Osteocyte (in vitro differentiated cells): ENCODE data around the gene NAT10. TPM values are rescaled to one million over a fixed set of nuclear protein-coding genes. Genes with fewer than 3 reads are reported as not detected.

Experiments
- DNase-seq: peaks from one replicate; pipeline ENCODE4 v3.0.0; 2021; ENCODE audit warnings: mixed read lengths; ENCODE audit not compliant: unreplicated experiment; ENCODE audit errors: extremely low spot score
- H3K27ac Mint-ChIP-seq: one replicate; pipeline ENCODE4 v1.8.0; 2021; ENCODE audit warnings: mild to moderate bottlenecking, mixed read lengths; ENCODE audit not compliant: unreplicated experiment
- H3K27me3 Mint-ChIP-seq: one replicate; pipeline ENCODE4 v1.8.0; 2021; ENCODE audit warnings: mixed read lengths; ENCODE audit not compliant: unreplicated experiment
- H3K36me3 Mint-ChIP-seq: one replicate; pipeline ENCODE4 v1.8.0; 2021; ENCODE audit warnings: mixed read lengths; ENCODE audit not compliant: unreplicated experiment
- H3K4me1 Mint-ChIP-seq: one replicate; pipeline ENCODE4 v1.8.0; 2021; ENCODE audit warnings: mixed read lengths; ENCODE audit not compliant: unreplicated experiment
- H3K4me3 Mint-ChIP-seq: one replicate; pipeline ENCODE4 v1.8.0; 2021; ENCODE audit warnings: mild to moderate bottlenecking, moderate library complexity, mixed read lengths; ENCODE audit not compliant: unreplicated experiment
- H3K9me3 Mint-ChIP-seq: one replicate; pipeline ENCODE4 v1.8.0; 2021; ENCODE audit warnings: mixed read lengths; ENCODE audit not compliant: unreplicated experiment
- total RNA-seq: library from RNA; stranded (reverse); gene quantifications from 2 replicates; pipeline ENCODE4 v1.2.1, GENCODE V29; 2021
- TF ChIP-seq, protein P1 (sequence below): fragments of 200-600 bp; sonication (generic); IDR thresholded peaks from 2 replicates; pipeline ENCODE4 v1.5.0; 2021; ENCODE audit warnings: antibody characterized with exemption, mild to moderate bottlenecking, moderate library complexity

NAT10 gene
- total RNA-seq, 1 donor from 2014 or later = 38.6 TPM

DNA sequence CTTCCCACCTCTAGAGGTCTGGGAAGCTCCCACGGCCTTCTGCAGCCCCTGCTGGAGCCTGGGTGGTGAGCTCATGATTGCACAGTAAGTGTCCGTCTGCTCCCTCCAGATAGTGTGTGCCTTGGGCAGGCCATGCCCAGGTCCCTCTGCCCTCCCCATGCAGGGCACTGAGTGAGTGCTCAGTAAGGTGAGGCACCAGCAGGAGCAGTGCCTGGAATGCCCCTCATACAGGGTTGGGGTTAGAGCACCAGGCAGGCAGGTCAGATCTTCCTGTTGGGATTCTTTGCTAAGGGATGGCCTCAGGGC, 50.3 kb downstream of the NAT10 start:
- no peaks in the 10 kb centered on the region for H3K27me3 Mint-ChIP-seq
- no peaks in the 10 kb centered on the region for H3K36me3 Mint-ChIP-seq
- DNase-seq = no peak
- H3K4me3 Mint-ChIP-seq = no peak overlapping the region
- TF ChIP-seq, protein P1, sequence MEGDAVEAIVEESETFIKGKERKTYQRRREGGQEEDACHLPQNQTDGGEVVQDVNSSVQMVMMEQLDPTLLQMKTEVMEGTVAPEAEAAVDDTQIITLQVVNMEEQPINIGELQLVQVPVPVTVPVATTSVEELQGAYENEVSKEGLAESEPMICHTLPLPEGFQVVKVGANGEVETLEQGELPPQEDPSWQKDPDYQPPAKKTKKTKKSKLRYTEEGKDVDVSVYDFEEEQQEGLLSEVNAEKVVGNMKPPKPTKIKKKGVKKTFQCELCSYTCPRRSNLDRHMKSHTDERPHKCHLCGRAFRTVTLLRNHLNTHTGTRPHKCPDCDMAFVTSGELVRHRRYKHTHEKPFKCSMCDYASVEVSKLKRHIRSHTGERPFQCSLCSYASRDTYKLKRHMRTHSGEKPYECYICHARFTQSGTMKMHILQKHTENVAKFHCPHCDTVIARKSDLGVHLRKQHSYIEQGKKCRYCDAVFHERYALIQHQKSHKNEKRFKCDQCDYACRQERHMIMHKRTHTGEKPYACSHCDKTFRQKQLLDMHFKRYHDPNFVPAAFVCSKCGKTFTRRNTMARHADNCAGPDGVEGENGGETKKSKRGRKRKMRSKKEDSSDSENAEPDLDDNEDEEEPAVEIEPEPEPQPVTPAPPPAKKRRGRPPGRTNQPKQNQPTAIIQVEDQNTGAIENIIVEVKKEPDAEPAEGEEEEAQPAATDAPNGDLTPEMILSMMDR = no peak
- no peak overlapping the region for H3K27ac Mint-ChIP-seq
- H3K9me3 Mint-ChIP-seq = no peaks in the 10 kb centered on the region
- H3K4me1 Mint-ChIP-seq = peaks cover 1% of the 10 kb centered on the region

DNA sequence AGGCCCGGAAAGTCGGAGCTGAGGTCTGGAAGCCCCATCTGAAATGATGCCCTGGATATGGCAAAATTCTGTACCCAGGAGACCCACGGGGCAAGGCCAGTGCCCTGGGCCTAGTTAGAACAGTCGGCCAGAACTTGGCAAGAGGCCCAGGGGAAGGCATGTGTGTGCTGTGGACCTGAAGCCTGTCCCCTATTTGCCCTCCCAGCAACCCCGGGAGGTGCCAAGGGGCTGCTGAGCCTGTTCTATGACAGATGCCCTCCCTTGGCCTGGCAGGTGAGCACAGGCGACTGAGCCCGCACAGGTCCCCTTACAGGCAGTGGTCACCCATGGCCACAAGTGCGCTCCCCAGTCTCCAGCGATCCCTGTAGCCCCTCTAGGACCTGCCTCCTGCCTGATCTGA, 51.7 kb downstream of the NAT10 start:
- TF ChIP-seq, protein P1 = no peak
- no peak for DNase-seq

DNA sequence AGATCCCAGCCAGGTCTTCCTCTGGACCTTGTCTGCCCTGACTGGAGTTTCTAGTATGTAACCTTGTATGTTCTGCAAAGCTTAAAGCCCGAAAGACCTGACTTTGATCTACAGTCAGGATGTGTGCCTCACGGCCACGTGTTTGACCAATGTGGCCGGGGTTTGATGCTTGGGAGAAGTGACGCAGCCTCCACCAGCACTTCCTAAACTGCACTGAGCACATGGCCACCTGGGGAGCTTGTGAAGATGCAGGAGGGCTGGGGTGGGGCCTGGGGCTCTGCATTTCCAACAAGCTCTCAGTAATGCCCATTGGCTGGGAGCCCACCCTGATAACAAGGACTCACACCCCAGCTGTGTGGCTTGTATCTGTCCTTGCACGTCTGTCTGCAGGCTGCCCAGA, 53.2 kb downstream of the NAT10 start:
- no peak for DNase-seq
- H3K4me1 Mint-ChIP-seq = no peaks in the 10 kb centered on the region
- H3K27ac Mint-ChIP-seq = no peak overlapping the region
- no peaks in the 10 kb centered on the region for H3K9me3 Mint-ChIP-seq
- no peaks in the 10 kb centered on the region for H3K36me3 Mint-ChIP-seq
- no peaks in the 10 kb centered on the region for H3K27me3 Mint-ChIP-seq
- H3K4me3 Mint-ChIP-seq = no peak overlapping the region
- TF ChIP-seq, protein P1 = no peak

More for the DNA sequence above, 51.7 kb downstream of the NAT10 start:
- H3K9me3 Mint-ChIP-seq = no peaks in the 10 kb centered on the region
- no peaks in the 10 kb centered on the region for H3K36me3 Mint-ChIP-seq
- H3K4me1 Mint-ChIP-seq = peaks cover 1% of the 10 kb centered on the region
- H3K27ac Mint-ChIP-seq = no peak overlapping the region
- no peaks in the 10 kb centered on the region for H3K27me3 Mint-ChIP-seq
- no peak overlapping the region for H3K4me3 Mint-ChIP-seq

DNA sequence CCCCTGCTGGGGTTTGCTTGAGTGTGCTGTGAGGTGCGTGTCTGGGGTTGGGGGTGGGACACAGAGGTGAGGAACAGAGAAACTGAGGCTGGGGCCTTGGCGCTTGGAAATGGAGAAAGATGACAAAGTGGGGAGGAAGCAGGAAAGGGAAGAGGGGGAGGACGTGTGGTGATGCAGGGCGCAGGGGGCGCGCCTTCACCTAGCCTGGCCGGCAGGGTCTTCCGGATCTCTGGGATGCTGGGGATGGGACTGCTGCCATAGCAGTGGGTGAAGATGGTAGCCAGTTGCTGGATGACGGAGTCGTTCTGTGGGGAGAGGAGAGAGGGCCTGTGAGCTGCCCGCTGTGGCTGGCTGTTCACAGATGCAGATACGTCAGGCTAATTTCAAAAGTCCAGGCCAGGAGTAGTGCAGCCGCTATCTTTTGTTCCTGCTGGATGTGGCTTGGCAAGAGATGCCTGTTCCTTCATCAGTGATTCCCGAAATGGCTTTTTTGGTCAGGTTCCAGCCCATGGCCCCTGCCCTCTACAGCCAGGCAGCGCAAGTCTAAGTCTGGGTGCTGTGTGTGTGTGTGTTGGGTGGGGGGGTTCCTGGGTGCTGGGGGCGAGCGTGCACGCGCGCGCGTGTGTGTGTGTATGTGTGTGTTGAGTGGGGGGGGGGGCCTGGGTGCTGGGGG, 54.8 kb downstream of the NAT10 start:
- no peak overlapping the region for H3K27ac Mint-ChIP-seq
- no peaks in the 10 kb centered on the region for H3K4me1 Mint-ChIP-seq
- no peaks in the 10 kb centered on the region for H3K9me3 Mint-ChIP-seq
- DNase-seq = no peak
- no peak overlapping the region for H3K4me3 Mint-ChIP-seq
- no peaks in the 10 kb centered on the region for H3K36me3 Mint-ChIP-seq
- TF ChIP-seq, protein P1 = no peak
- no peaks in the 10 kb centered on the region for H3K27me3 Mint-ChIP-seq

DNA sequence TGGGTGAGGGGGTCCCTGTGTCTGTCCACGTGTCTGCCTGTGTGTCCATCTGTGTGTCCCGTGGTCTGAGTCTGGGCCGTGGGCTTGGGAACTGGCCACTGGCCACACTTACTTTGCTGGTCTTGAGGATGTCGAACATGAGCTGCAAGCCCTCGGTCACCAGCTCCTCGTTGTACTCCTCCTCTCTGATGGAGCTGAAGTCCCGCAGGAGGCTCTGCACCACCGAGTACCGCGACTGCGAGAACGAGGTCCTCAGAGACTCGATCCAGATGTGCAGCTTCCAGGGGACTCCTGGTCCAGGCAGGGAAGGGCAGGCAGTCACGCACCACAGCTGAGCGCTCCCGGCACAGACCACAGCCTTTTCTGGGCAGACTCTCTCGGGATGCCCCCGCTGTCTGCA, 55.4 kb downstream of the NAT10 start:
- H3K36me3 Mint-ChIP-seq = no peaks in the 10 kb centered on the region
- no peak for DNase-seq
- no peaks in the 10 kb centered on the region for H3K27me3 Mint-ChIP-seq
- no peaks in the 10 kb centered on the region for H3K9me3 Mint-ChIP-seq
- no peak overlapping the region for H3K4me3 Mint-ChIP-seq
- H3K27ac Mint-ChIP-seq = no peak overlapping the region
- TF ChIP-seq, protein P1 = no peak
- H3K4me1 Mint-ChIP-seq = no peaks in the 10 kb centered on the region
